ENCODE results near the gene CLTRN.
"Not testable (repeated sequence)": the region's sequence is repeated elsewhere in the genome, so short reads cannot be mapped to it uniquely, and the experiment has no call there.

GRCh38 chrX:15647510-15647909 is 17.1 kb downstream of the CLTRN start:
- TF ChIP-seq POLR2A, CTCF (IDR thresholded peaks at IDR 0.05): not testable (repeated sequence)

Measured in thyroid gland (tissue), 4 donors.